IPS-NIHi7 (cell line): Measurements from ENCODE around the gene FAM3B.

ENCODE experiments used
- DNase-seq: peaks from one replicate; pipeline ENCODE4 v3.0.0; 2012; ENCODE audit warnings: mixed read lengths; ENCODE audit errors: extremely low spot score

FAM3B gene

GRCh38 chr21:41398251-41398650 is 81.7 kb downstream of the FAM3B start:
- no peak for DNase-seq

GRCh38 chr21:41398831-41399230 is 82.2 kb downstream of the FAM3B start:
- DNase-seq = no peak

GRCh38 chr21:41399246-41399800 is 82.7 kb downstream of the FAM3B start:
- DNase-seq = no peak

- DNase-seq = no peak
Observed at GRCh38 chr21:41402231-41402630, 85.6 kb downstream of the FAM3B start.

GRCh38 chr21:41402796-41403195 is 86.2 kb downstream of the FAM3B start:
- DNase-seq = no peak

GRCh38 chr21:41403331-41403730 is 86.7 kb downstream of the FAM3B start:
- no peak for DNase-seq

GRCh38 chr21:41403966-41404365 is 87.4 kb downstream of the FAM3B start:
- no peak for DNase-seq

- DNase-seq = no peak
Observed at GRCh38 chr21:41405321-41405720, 88.7 kb downstream of the FAM3B start.

GRCh38 chr21:41406340-41406739 is 89.7 kb downstream of the FAM3B start:
- DNase-seq = no peak
